ENCODE data around the gene ZNF549.
"Not testable (repeated sequence)": the region's sequence is repeated elsewhere in the genome, so short reads cannot be mapped to it uniquely, and the experiment has no call there.

Gene ZNF549

DNA sequence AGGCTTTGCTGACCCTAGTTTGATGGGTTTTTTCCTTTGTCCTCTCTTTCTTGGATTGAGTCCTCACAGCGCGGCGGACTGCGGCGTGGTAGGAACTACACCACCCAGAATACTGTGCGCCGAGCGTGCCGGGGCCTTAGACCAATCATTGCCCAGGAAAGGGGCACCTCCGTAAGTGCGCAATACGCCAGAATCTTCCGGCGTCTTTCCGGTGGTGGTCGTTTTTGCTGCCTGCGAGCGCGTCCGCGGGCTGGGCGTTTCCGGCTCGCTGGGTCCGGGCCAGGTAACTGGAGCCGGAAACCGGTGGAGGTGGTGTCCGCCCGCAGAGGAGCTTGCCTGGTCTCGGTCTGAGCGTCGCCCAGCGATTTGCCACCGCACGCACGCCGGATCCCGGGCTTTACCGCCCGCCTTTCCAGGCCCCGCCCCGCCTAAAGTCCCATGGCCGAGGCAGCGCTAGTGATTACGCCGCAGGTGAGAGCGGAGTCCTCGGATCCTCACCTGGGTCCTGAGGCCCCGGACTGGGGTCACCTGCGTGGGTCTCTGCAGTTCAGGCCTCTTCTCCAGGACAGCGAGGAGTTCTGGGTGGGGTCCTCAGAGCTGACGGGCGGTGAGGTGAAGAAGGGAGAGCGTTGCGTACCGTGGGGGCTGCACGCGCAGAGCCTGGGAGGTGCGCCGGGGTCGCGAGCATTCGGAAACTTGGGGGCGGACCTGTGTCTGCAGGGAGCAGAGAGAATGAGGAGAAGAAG is at the start of gene ZNF549:
Gene ZNF549 (plus strand): TSS at position 221 of the 746 bp plus-strand sequence. CDS start 218 bp downstream, at position 439.
- peak; percentile 64 for DNase-seq (ENCODE audit: low read depth)

DNA sequence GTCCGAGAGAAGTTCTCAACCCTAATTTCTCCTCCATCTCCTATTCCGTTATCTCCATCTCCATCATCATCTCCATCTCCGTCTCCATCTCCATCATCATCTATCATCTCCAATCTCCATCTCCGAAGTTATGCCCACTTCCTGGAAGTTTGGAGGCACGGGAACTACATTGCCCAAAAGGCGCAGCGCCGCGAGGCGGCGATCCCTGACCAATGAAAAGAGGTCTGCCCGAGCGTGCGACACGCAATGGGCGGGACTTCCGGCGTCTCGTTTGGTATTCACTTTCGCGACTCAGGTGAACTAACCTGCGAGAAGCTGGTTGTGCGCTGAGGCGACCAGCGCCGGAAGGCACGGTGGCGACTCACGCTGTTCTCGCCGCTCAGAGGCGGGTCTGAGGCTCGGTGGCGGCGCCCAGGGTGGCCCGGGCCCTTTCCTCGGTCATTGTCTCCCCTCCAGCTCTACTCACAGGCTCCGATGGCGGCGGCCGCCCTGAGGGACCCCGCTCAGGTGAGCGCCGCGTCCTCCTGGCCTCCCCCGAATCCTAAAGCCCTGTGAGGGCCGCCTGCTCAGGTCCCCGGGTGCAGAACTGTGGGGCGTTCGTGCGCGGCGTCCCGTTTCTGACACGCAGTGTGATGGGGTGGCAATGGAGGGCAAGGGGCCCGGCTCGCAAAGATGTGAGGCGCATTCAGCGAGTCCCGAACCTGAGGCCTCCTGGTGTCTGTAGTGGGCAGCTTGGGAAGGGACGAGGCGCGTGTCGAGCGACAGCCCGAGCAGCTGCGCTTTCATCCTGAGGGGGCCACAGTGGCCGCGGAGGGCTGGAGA is 39.5 kb upstream of the ZNF549 start, which contains the start of gene ZNF419:
Gene ZNF419 (plus strand): TSS at position 274 of the 822 bp plus-strand sequence. CDS start 201 bp downstream, at position 475.
- DNase-seq (ENCODE audit: low read depth), result peak; percentile 51

DNA sequence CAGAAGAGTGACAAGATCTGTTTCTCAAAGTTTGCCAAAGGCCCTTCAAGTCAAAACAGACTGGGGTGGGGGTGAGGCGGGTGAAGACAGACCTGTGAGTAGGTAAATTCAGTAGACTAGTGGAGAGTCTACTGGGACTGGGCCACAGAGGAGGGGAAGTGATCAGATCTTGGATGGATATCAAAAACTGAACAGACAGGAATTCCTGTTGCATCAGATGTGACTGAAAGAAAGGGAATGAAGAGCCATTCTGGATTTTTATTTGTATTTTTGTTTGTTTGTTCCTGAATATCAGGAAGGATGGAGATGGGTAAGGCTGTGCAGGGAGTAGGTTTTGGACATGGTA is 38.9 kb upstream of the ZNF549 start:
- not testable (repeated sequence) for DNase-seq (ENCODE audit: low read depth)

DNA sequence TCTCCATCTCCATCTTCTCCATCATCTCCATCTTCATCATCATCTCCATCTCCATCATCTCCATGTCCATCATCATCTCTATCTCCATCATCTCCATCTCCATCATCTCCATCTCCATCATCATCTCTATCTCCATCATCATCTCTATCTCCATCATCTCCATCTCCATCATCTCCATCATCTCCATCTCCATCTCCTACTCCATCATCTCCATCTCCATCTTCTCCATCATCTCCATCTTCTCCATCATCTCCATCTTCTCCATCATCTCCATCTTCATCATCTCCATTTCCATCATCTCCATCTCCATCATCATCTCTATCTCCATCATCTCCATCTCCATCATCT is 27.9 kb upstream of the ZNF549 start:
- not testable (repeated sequence) for DNase-seq (ENCODE audit: low read depth)

DNA sequence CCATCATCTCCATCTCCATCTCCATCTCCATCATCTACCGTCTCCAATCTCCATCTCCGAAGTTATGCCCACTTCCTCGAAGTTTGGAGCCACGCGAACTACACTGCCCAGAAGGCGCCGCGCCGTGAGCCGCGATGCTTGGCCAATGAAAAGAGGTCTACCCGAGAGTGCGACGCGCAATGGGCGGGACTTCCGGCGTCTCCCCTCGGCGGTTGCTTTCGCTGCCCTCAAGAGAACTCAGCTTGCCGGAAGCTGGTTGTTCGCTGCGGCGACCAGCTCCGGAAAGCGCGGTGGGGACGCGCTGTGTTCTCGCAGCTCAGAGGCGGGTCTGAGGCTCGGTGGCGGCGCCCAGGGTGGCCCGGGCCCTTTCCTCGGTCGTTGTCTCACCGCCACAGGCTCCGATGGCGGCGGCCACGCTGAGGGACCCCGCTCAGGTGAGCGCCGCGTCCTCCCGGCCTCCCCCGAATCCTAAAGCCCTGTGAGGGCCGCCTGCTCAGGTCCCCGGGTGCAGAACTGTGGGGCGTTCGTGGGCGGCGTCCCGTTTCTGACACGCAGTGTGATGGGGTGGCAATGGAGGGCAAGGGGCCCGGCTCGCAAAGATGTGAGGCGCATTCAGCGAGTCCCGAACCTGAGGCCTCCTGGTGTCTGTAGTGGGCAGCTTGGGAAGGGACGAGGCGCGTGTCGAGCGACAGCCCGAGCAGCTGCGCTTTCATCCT is 27.3 kb upstream of the ZNF549 start, which contains the start of gene ZNF773:
Gene ZNF773 (plus strand): TSS at position 259 of the 716 bp plus-strand sequence. CDS start 143 bp downstream, at position 402.
- peak; percentile 68 for DNase-seq (ENCODE audit: low read depth)

DNA sequence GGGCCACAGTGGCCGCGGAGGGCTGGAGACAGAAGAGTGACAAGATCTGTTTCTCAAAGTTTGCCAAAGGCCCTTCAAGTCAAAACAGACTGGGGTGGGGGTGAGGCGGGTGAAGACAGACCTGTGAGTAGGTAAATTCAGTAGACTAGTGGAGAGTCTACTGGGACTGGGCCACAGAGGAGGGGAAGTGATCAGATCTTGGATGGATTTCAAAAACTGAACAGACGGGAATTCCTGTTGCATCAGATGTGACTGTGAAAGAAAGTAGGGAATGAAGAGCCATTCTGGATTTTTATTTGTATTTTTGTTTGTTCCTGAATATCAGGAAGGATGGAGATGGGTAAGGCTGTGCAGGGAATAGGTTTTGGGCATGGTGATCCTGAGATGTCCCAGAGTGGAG is 26.8 kb upstream of the ZNF549 start:
- DNase-seq (ENCODE audit: low read depth), result peak; percentile 26

DNA sequence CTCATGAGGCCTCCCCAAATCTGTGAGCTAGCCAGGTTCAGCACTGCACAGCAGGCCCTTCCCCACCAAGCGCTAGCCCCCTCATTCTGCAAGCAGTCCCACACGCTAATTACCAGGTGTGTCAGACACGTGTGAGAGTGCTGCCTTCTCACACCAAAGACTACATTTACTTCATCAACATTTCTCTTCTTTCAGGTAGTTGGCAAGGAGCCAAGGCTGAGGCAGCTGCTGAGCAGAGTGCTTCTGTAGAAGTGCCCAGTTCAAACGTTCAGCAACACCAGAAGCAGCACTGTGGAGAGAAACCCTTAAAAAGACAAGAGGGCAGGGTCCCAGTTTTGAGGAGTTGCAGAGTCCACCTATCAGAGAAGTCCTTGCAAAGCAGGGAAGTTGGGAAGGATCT is 21.0 kb upstream of the ZNF549 start:
- no peak for DNase-seq (ENCODE audit: low read depth)

- DNase-seq (ENCODE audit: low read depth), result no peak
Observed at GRCh38 chr19:57511484-57511883, 15.7 kb upstream of the ZNF549 start.

- DNase-seq (ENCODE audit: low read depth), result no peak
Observed at GRCh38 chr19:57512845-57513244, 14.3 kb upstream of the ZNF549 start.

GRCh38 chr19:57515255-57515654 is 11.9 kb upstream of the ZNF549 start:
- DNase-seq (ENCODE audit: low read depth), result no peak

DNA sequence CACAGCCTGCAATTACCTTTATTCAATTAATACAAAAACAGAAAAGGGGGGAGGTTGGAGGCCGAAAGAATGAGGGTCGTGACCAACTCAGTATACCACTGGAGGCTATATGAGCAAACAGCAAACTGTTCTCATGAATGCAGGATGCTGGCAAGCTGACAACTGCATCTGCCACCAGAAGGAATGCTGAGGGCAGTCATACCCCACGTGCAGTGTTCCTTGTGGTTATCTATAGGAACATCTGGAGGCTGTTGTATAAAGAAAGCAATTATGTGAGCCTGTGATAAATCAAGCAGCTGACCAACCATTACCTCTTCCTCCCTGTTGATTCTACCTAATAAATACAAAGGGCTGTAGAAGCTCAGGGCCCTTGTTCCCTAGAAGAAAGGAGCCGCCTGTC is 9.1 kb upstream of the ZNF549 start:
- not testable (repeated sequence) for DNase-seq (ENCODE audit: low read depth)

DNA sequence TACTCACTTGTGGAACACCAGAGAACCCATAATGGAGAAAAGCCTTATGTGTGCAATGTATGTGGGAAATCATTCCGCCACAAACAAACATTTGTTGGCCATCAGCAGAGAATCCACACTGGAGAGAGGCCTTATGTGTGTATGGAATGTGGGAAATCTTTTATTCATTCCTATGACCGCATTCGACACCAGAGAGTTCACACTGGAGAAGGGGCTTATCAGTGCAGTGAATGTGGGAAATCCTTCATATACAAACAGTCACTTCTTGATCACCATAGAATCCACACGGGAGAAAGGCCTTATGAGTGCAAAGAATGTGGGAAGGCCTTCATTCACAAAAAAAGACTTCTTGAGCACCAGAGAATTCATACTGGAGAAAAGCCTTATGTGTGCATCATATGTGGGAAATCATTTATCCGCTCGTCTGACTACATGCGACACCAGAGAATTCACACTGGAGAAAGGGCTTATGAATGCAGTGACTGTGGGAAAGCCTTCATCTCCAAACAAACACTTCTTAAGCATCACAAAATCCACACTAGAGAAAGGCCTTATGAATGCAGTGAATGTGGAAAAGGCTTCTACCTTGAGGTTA is 10.9 kb downstream of the ZNF549 start:
- no peak for DNase-seq (ENCODE audit: low read depth)

- no peak for DNase-seq (ENCODE audit: low read depth)
Observed at GRCh38 chr19:57546513-57546912, 19.4 kb downstream of the ZNF549 start.

GRCh38 chr19:57552432-57552831 is 25.3 kb downstream of the ZNF549 start:
- DNase-seq (ENCODE audit: low read depth), result no peak

- DNase-seq (ENCODE audit: low read depth), result no peak
Observed at GRCh38 chr19:57557659-57558058, 30.5 kb downstream of the ZNF549 start.

GRCh38 chr19:57558525-57558924 is 31.4 kb downstream of the ZNF549 start:
- no peak for DNase-seq (ENCODE audit: low read depth)

- DNase-seq (ENCODE audit: low read depth), result no peak
Observed at GRCh38 chr19:57559008-57559403, 31.9 kb downstream of the ZNF549 start.

DNA sequence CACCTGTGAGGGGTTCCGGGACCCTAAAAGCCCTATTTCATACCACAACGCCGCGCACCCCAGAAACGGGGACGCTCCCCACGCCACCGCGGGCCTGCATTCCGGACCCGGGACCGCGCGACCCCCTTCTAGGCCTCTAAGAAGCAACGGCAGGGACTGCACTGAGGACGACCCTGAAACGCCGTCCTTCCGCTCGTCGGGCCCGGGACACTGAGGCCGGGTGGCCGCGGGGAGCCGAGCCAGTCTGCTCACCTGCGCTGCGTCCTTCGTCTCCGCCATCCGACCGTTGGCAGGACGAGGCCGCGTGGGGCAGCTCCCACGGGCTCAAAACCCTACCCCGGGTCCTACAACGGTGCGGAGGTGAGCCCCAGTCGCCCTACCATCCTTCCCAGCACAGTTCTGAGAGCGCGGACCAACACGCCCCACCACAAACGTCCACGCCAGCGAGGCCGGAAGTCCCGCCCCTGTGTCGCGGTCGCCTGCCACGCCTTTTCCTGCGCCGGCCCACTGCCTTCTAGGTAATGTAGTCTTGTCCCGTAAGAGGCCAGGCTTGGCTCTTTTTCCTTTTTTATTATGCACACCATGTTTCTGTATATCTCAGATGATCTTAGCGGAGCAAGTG is 32.4 kb downstream of the ZNF549 start, which contains the start of gene ZNF550:
Gene ZNF550 (minus strand): TSS at position 460 of the 622 bp plus-strand sequence. CDS start 181 bp downstream, at position 279.
- peak; percentile 49 for DNase-seq (ENCODE audit: low read depth)

- DNase-seq (ENCODE audit: low read depth), result peak; percentile 67
Observed at GRCh38 chr19:57560049-57560491, 32.9 kb downstream of the ZNF549 start.

DNA sequence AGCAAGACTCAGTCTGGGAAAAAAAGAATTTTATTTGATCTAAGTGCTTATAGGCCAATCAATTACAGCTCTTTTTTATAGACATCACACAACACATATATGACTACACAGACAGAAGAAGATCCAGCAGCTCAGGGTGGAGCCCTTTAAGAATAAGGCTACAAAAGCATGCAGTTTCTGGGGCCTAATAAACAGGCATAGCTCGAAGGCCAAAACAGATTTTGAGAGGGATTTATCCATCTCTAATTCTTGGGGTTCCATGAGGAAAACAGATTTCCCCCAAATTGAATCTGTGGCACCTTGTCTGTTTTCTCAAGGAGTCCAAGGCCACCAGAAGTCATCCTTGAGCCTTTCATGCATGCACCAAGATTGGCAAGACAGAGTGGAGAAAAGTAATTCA is 36.4 kb downstream of the ZNF549 start:
- DNase-seq (ENCODE audit: low read depth), result no peak
